Ishikawa (cell line): ENCODE measurements around the gene CCDC91.

Experiments
- CEBPB ChIP-seq: IDR thresholded peaks from 2 replicates; pipeline ENCODE4 v1.6.1; 2012
- CREB1 ChIP-seq: IDR thresholded peaks from 2 replicates; pipeline ENCODE4 v1.6.1; 2012; ENCODE audit warnings: low read depth
- EGR1 ChIP-seq: IDR thresholded peaks from 2 replicates; pipeline ENCODE4 v1.6.1; 2012
- EP300 ChIP-seq: IDR thresholded peaks from 2 replicates; pipeline ENCODE4 v1.6.1; 2012; ENCODE audit warnings: borderline replicate concordance
- FOXM1 ChIP-seq: IDR thresholded peaks from 2 replicates; pipeline ENCODE4 v1.6.1; 2012; ENCODE audit warnings: low read depth, borderline replicate concordance
- NFIC ChIP-seq: IDR thresholded peaks from 2 replicates; pipeline ENCODE4 v1.6.1; 2012
- RAD21 ChIP-seq: IDR thresholded peaks from 2 replicates; pipeline ENCODE4 v1.6.1; 2012; ENCODE audit warnings: low read depth
- REST ChIP-seq: IDR thresholded peaks from 2 replicates; pipeline ENCODE4 v1.6.1; 2012; ENCODE audit warnings: low read depth, mild to moderate bottlenecking
- TAF1 ChIP-seq: IDR thresholded peaks from 2 replicates; pipeline ENCODE4 v1.6.1; 2012; ENCODE audit warnings: low read depth, mild to moderate bottlenecking
- TCF12 ChIP-seq: IDR thresholded peaks from 2 replicates; pipeline ENCODE4 v1.6.1; 2012; ENCODE audit warnings: low read depth
- TEAD4 ChIP-seq: IDR thresholded peaks from 2 replicates; pipeline ENCODE4 v1.6.1; 2012
- USF1 ChIP-seq: IDR thresholded peaks from 2 replicates; pipeline ENCODE4 v1.6.1; 2012
- YY1 ChIP-seq: IDR thresholded peaks from 2 replicates; pipeline ENCODE4 v1.6.1; 2012; ENCODE audit warnings: low read depth
- ZBTB7A ChIP-seq: IDR thresholded peaks from 2 replicates; pipeline ENCODE4 v1.6.1; 2012; ENCODE audit warnings: low read depth
- TF ChIP-seq, protein P1 (sequence below): IDR thresholded peaks from 2 replicates; pipeline ENCODE4 v1.6.1; 2012

CCDC91 gene

DNA sequence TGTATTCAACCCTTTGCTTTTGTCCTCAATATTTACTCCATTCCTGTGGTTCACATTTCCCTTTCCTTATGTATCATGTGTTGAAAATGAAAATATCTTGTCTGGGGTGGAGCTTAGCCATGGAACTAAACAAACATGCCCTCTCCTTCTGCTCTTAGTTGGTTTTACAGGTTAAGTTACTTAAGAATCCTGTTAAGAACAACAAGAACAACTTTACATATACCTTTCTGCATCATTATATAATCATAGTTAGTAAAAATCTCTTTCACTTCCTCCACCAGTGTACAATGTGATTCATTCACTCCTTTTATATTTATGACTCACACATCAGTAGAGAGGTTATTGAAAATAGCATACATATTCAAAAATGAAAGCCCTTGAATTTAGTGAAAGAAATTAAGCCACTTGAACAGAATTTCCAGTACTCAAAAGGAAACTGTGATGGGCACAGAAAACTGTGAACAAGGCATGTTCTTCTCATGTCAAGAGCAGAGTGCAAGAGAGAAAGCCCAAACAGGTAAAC lies 307.7 kb downstream of the CCDC91 start:
- TF ChIP-seq TAF1: no peak

GRCh38 chr12:28498850-28499249 lies 308.6 kb downstream of the CCDC91 start:
- TF ChIP-seq EGR1: no peak
- TF ChIP-seq EP300: no peak
- TF ChIP-seq TCF12: no peak
- TF ChIP-seq ZBTB7A: no peak
- no peak for TF ChIP-seq USF1
- no peak for TF ChIP-seq TAF1
- TF ChIP-seq RAD21: no peak
- TF ChIP-seq CEBPB: no peak
- TF ChIP-seq YY1: no peak
- TF ChIP-seq FOXM1: no peak
- no peak for TF ChIP-seq REST

DNA sequence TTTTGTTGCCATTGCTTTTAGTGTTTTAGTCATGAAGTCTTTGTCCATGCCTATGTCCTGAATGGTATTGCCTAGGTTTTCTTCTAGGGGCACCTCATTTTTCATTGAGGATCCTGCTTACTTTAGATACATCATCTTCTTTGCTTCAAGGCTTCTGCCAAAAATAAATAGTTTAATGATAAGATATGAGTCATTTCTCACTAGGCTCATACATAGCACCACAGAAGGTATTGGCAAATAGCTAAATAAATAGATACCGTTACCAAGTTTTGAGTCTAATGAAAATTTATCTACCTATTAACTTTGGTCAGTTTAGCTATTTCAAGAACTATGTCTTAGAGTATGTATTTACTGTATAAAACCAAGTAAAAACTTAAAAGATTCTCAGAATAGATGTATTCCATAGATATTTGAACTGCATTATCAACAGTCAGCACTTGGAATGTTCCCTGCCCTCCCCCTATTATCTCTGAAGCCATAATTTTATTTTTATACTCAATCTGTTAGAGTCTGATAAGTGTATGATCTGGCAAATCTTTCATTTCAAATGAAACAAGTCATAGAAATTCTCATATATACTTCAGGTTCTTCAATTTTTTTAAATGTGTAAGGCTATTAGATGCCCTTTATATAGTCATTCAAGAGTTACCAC lies 310.2 kb downstream of the CCDC91 start:
- TF ChIP-seq TCF12 (no peak), EGR1 (no peak), TEAD4 (no peak), EP300 (no peak), FOXM1 (no peak), CREB1 (no peak), RAD21 (no peak), REST (no peak), NFIC (no peak), TAF1 (no peak), ZBTB7A (no peak), CEBPB (no peak), USF1 (no peak), YY1 (no peak)
- TF ChIP-seq, protein P1, sequence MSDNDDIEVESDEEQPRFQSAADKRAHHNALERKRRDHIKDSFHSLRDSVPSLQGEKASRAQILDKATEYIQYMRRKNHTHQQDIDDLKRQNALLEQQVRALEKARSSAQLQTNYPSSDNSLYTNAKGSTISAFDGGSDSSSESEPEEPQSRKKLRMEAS: no peak

DNA sequence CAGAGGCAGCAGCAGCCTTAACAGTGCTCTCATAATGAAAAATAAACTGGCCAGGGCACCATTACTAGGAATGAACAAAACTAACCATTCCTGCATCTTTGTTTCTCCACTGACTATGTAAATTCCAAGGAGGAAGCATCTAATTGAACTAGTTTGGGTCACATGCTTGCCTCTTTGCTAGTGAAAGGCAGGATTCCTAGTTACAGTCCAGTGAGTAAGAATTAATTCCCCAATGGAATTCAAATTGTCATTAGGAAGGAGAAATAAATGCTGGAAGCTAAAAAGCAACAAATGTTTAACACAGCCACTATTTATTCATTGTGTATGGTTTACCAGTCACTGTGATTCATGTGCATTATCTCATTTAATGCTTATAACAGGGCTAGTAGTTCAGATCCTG lies 316.0 kb downstream of the CCDC91 start:
- TF ChIP-seq EP300: no peak
- TF ChIP-seq TEAD4: no peak
- TF ChIP-seq, protein P1: no peak
- no peak for TF ChIP-seq RAD21
- no peak for TF ChIP-seq CREB1
- no peak for TF ChIP-seq REST
- TF ChIP-seq USF1: no peak
